ENCODE measurements around the gene OLIG1.

OLIG1 gene

GRCh38 chr21:33063907-33064622 is 5.9 kb upstream of the OLIG1 start:
- FAIRE-seq = no peak

GRCh38 chr21:33064623-33065390 is 5.1 kb upstream of the OLIG1 start:
- no peak for FAIRE-seq

- FAIRE-seq = no peak
Measured at GRCh38 chr21:33067043-33067442, 2.9 kb upstream of the OLIG1 start.

DNA sequence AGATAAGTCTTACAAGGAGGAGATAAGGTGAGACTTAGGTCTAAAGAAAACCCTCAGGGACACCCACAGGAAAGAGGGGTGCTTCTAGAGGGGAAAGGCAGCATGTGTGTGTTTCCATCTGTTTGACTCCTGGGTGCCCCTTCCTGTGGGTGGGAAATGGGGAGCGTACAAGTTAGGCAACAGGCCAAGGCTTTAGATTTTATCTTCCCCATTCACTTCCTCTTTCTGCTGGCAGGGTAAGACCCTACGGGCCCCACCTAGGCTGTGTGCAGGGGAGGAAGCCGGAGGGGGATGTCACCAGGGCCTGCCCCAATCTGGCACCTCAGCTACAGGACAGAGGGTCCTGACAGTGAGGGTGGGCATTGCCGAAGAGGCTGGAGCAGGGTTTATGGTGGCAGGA is 2.5 kb upstream of the OLIG1 start:
- no peak for FAIRE-seq

DNA sequence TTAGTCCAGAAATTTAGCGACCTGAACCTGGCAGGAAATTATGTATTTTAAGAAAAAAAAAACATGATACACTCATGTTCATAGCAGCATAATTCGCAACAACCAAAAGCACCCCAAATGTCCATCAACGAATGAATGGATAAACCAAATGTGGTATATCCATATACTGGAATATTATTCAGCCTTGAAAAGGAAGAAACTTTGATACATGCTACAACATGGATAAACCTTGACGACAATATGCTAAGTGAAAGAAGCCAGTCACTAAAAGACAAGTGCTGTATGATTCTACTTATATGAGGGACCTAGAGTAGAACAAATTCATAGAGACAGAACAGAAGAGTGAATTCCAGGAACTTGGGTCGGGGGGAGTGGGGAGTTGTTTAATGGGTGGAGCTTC is 698 bp upstream of the OLIG1 start:
- FAIRE-seq = no peak

GRCh38 chr21:33069645-33069993 is 322 bp upstream of the OLIG1 start:
- FAIRE-seq = no peak

DNA sequence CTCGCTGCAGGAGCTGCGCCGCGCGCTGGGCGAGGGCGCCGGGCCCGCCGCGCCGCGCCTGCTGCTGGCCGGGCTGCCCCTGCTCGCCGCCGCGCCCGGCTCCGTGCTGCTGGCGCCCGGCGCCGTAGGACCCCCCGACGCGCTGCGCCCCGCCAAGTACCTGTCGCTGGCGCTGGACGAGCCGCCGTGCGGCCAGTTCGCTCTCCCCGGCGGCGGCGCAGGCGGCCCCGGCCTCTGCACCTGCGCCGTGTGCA is 730 bp downstream of the OLIG1 start:
- no peak for FAIRE-seq

DNA sequence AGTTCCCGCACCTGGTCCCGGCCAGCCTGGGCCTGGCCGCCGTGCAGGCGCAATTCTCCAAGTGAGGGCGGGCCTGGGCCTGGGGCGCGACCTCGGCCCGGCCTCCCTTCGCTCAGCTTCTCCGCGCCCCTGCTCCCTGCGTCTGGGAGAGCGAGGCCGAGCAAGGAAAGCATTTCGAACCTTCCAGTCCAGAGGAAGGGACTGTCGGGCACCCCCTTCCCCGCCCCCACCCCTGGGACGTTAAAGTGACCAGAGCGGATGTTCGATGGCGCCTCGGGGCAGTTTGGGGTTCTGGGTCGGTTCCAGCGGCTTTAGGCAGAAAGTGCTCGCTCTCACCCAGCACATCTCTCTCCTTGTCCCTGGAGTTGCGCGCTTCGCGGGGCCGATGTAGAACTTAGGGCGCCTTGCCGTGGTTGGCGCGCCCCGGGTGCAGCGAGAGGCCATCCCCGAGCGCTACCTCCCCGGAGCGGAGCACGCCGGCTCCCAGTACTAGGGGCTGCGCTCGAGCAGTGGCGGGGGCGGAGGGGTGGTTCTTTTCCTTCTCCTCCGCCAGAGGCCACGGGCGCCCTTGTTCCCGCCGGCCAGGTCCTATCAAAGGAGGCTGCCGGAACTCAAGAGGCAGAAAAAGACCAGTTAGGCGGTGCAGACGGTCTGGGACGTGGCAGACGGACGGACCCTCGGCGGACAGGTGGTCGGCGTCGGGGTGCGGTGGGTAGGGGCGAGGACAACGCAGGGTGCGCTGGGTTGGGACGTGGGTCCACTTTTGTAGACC is 1.2 kb downstream of the OLIG1 start:
- FAIRE-seq = no peak

GRCh38 chr21:33071770-33072306 is 1.9 kb downstream of the OLIG1 start:
- FAIRE-seq = no peak

GRCh38 chr21:33073636-33074035 is 3.7 kb downstream of the OLIG1 start:
- FAIRE-seq = no peak

- no peak for FAIRE-seq
Measured at GRCh38 chr21:33075128-33075527, 5.2 kb downstream of the OLIG1 start.

DNA sequence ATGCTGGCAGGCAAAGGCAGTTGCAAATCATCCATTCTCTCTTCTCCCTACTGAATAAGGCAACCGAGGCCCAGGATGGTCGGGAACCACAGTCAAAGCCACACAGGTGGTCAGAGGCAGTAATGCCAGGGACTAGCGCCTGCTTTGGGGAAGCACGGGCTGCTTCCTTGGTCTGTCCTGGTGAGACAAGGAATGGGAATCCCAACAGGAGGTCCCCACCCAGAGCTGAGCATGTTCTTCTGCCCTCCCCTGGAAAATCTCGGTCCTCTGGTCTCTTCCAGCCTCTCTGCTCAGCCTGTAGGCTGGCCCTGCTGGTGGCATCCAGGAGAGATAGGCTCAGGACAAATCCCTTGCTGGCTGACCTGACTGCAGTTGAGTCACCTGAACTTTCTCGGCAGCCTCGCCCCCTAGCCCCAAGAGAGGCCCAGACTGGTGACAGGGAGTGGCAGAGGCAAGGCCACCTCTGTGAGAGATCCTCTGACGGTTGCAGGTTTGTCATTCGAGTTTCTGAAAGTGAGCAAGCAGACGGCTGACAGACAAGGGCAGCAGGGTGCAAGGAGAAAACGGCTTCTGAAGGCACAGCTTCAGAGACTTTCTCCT is 5.8 kb downstream of the OLIG1 start:
- FAIRE-seq = no peak

- FAIRE-seq = no peak
Measured at GRCh38 chr21:33076600-33077329, 6.8 kb downstream of the OLIG1 start.

DNA sequence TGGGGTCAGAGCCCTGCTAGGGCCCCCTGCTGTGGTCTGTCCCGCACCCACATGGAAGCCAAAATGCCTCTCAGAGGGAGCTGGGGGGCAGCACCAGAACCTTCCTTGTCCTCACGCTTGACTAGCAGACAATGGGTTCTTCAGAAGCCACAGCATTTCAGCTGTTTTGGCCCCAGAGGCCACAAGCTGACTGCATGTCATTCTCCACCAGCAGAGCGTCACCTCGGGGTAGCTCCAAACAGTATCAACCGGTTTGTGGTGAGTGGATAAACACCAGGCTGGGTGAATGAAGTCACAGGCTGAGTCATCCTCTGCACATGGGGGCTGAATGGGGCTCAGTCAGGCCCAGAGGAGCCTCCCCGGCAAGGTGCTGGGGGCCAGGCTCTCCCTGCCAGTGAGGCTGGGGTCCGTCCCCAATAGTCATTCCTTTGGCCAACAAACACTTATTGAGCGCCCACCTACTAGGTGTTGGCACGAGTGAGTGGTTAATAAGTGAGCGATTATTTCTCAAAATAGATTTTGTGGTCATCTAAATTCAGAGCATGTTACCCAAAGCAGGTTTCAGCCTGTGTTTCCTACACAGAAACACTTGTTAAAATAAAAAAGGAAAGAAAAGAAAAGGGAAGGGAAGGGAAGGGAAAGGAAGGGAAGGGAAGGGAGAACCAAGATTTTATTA is 9.1 kb downstream of the OLIG1 start:
- no peak for FAIRE-seq

DNA sequence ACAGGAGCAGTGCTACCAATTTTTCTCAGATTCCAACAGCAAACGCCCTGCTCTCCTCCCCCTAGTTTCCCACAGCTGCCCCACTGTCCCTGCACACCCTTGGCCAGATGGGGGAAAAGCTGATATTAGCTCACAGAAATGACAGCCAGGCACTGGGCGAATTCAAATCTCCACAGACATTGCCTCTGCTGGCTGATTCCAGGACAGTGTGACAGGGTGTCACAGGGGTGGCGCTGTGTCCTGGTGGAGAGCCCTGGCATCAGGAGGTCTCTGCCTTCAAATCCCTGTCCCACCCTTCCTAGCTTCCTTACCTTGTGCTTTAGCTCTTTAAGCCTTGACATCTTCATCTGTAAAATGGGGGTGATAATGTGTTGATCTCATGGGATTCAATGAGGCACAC is 10.4 kb downstream of the OLIG1 start:
- no peak for FAIRE-seq

DNA sequence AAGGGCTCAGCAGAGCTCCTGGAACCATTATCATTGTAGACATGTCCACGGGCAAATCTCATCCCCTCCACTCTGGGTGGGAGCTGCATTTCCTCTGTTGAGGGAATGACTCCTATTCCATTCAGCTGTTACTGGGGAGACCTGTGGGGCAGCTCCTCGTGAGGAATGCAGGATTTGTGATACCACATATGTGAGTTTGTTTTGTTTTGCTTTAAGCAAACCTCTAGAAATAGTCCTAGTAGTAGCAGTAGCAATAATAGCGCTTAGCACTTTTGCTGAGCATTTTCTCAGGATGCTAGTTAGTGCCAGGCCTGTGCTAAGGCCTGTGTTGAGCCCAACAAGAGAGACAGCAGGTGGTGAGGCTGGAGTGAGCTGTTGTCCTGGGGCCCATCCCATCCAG is 10.8 kb downstream of the OLIG1 start:
- no peak for FAIRE-seq

- FAIRE-seq = no peak
Measured at GRCh38 chr21:33088384-33088783, 18.4 kb downstream of the OLIG1 start.

DNA sequence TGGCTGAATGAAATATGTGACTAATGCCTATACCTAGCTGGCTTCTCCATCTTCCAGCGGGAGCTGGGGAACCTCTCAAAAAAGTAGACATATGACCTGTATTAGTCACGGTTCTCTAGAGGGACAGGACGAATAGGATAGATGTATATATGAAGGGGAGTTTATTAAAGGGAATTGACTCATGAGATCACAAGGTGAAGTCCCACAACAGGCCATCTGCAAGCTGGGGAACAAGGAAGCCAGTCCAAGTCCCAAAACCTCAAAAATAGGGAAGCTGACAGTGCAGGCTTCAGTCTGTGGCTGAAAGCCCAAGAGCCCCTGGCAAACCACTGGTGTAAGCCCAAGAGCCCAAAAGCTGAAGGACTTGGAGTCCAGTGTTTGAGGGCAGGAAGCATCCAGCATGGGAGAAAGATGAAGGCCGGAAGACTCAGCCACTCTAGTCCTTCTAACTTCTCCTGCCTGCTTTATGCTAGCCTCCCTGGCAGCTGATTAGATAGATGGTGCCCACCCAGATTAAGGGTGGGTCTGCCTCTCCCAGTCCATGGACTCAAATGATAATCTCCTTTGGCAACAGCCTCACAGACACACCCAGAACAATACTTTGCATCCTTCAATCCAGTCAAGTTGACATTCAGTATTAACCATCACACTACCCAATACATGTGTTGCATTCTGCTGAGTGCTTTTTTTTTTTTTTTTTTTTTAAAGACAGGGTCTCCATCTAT is 19.6 kb downstream of the OLIG1 start:
- no peak for FAIRE-seq

DNA sequence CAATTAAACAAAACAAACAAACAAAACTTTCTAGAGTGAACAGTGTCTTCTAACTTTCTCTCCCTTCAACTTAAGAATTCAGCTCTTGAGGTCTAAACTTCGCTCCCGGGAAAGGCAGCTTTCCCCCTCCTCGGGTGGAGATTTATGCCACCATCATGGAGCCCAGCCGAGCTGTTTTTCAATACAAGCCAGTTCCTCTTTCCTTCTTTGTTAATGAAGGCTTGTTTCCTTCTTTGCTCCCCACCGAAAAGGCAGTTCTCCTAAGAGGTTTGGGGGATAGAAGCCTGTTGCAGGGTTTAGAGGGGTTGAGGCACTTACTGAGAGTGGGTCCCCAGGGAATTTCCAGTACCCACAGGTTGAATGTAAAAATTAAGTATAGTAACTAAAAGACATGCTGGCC is 26.5 kb downstream of the OLIG1 start:
- no peak for FAIRE-seq

DNA sequence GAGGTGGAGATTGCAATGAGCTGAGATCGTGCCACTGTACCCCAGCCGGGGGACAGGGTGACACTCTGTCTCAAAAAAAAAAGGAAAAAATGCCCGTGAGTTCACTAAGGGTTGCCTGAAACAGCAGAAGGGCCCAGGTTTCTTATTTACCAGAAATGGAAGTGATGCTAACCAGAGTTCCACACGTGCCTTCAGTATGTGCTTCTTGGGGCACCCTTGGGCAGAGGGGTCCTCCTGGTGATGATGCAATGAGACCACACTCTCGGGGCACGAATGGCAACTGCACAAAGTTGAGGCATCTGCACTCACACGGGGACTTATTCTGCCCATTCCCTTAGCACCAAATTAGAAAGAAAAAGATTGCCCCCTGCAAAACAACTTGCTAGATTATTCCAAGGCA is 29.2 kb downstream of the OLIG1 start:
- no peak for FAIRE-seq

DNA sequence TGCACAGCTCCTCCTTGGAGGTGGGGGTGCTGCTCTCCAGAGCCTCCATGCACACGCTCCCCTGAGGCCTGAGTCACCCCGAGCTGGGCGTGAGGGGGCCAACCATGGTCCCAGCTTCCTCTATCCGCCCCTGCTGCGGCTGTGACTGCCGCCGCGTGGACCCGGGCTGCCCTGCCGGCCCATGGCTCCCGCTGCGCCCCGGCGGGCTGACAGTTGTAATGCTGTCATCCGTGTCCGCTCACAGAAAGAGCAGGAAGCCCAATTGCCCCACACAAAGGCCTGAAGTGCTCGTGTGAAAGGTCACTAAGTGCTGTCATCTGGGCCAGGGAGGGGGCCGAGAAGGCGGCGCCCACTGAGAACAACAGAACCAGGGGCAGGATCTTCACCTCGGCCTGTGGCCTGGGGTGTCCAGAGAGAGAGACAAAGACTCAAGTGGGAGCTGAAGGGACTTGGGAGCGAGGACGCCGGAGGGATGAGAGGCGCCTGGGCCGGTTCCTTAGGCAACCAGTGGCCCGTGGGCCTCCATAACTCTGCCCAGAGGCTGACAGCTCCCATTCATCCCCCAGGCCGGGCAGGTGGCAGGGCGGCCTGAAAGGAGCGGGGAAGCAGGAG is 31.5 kb downstream of the OLIG1 start:
- FAIRE-seq = no peak

All from endometrium (tissue), 2 donors.